ENCODE results near the gene NOL4L.

The NOL4L gene

DNA sequence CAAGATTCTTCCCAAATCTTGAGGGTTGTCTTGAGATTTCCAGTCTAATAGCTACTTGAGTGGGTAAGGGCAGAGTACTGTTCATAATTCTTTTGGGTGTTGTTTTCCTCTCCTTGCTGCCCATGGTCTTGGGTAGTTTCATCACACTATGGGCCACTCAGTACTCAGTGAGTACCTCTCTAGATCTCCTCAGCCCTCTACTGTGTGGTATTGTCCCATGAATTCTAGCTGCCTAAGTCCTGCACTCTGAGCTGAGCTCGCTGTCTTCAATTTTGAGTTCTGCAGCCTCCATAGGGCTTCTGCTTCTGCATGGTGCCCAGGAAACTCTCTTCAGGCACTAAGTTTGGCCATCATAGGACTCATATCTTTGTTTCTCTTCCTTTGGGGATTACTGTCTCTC, 184.7 kb downstream of the NOL4L start:
- no peak for DNase-seq

GRCh38 chr20:32397567-32398084, 187.5 kb downstream of the NOL4L start:
- no peak for DNase-seq

- no peak for DNase-seq
Measured at GRCh38 chr20:32396646-32397160, 188.4 kb downstream of the NOL4L start.

DNA sequence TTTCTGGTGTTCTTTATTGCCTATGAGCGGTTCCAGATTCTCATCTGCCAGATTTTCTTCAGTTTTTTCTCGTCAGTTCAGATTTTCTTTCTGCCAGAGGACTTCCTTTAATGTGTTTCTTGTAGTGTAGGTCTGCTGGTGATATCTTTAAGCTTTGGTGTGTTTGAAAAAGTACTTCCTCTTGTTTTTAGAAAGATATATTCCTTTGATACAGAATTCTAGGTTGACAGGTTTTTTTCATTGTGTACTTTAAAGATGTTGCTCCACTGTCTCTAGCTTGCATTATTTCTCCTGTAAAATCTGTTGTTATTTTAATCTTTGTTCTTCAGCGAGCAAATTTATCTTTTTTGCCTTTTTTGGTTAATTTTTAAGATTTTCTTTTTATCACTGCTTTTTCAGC, 190.1 kb downstream of the NOL4L start:
- no peak for DNase-seq

Measured in NCI-H446 (cell line).